Muscle layer of duodenum (tissue), 2 donors: Measurements from ENCODE around the gene UBE3C.
"Not testable (repeated sequence)": the region's sequence is repeated elsewhere in the genome, so short reads cannot be mapped to it uniquely, and the experiment has no call there.

Source experiments
- H3K27ac ChIP-seq: one replicate; pipeline ENCODE4 v1.7.0; 2013; ENCODE audit warnings: mild to moderate bottlenecking, low read length
- H3K27me3 ChIP-seq: one replicate; pipeline ENCODE4 v1.7.0; 2013; ENCODE audit warnings: low read depth, mild to moderate bottlenecking, control low read depth, low read length
- H3K36me3 ChIP-seq, 2 donors: one replicate each; pipeline ENCODE4 v1.7.0; 2013; ENCODE audit warnings: low read length in 2 of 2, control low read depth in 1 of 2, mild to moderate bottlenecking in 1 of 2; ENCODE audit not compliant: insufficient read depth in 2 of 2, control insufficient read depth in 1 of 2
- H3K4me1 ChIP-seq, 2 donors: one replicate each; pipeline ENCODE4 v1.7.0; 2013; ENCODE audit warnings: low read length in 2 of 2, mild to moderate bottlenecking in 2 of 2, control low read depth in 1 of 2, moderate library complexity in 1 of 2; ENCODE audit not compliant: insufficient read depth in 2 of 2, control insufficient read depth in 1 of 2
- H3K4me3 ChIP-seq, 2 donors: one replicate each; pipeline ENCODE4 v1.7.0; 2013; ENCODE audit warnings: low read length in 2 of 2, low read depth in 1 of 2, mild to moderate bottlenecking in 1 of 2
- H3K9me3 ChIP-seq, 2 donors: one replicate each; pipeline ENCODE4 v1.7.0; 2013; ENCODE audit warnings: low read length in 2 of 2, control low read depth in 1 of 2, mild to moderate bottlenecking in 1 of 2; ENCODE audit not compliant: control insufficient read depth in 1 of 2
- donor health status: healthy.

UBE3C gene

DNA sequence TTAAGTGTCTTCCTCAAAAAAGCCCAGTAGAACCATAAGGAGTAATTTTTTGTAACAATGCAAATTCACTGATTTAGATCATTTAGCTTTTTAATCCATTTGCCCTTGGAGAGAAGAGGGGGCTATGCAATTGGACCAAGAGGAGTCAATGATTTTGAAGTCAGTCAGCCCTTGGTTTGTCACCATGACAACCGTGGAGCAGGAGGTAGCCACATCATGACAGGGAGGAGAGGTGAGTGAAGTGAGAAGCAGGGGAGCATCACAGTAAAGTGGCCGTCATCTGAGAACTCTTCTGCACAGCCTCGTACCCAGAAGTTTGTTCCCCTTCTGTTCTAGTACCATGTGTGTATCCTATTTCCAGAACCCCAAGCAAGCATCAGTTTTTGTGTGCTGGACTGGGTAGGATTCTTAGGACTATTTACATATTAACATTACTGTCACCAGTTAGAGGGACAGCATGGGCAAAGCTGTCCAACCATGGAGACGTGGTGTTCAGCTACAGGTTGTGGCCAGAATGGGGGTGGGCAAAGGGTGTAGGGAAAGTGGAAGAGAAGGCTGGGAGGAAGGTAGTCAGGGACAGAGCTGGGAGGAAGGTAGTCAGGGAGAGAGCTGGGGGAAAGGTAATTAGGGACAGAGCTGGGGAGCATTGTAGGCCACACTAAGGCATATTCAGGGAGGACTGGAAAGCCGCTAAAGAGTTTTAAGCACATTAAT is 13.1 kb downstream of the UBE3C start:
- Histone ChIP-seq H3K4me1 (peaks cover 0 to 16% of the 10 kb centered on the region in 2 donors), H3K36me3 (no peaks in the 10 kb centered on the region), H3K9me3 (no peaks in the 10 kb centered on the region), H3K27ac (no peak overlapping the region), H3K27me3 (no peaks in the 10 kb centered on the region), H3K4me3 (no peak overlapping the region)

GRCh38 chr7:157152391-157152937 is 13.7 kb downstream of the UBE3C start:
- Histone ChIP-seq H3K4me1 (peaks cover 0 to 16% of the 10 kb centered on the region in 2 donors), H3K4me3 (no peak overlapping the region), H3K36me3 (no peaks in the 10 kb centered on the region), H3K9me3 (no peaks in the 10 kb centered on the region), H3K27ac (no peak overlapping the region), H3K27me3 (no peaks in the 10 kb centered on the region)

- H3K36me3 ChIP-seq, result no peaks in the 10 kb centered on the region
- no peaks in the 10 kb centered on the region for H3K9me3 ChIP-seq
- H3K27ac ChIP-seq, result no peak overlapping the region
- H3K4me3 ChIP-seq, result no peak overlapping the region
- peaks cover 0 to 16% of the 10 kb centered on the region in 2 donors for H3K4me1 ChIP-seq
- no peaks in the 10 kb centered on the region for H3K27me3 ChIP-seq
Observed at GRCh38 chr7:157153260-157153659, 14.5 kb downstream of the UBE3C start.

GRCh38 chr7:157155959-157156358 is 17.2 kb downstream of the UBE3C start:
- Histone ChIP-seq H3K4me1 (peaks cover 0 to 2% of the 10 kb centered on the region in 2 donors), H3K27me3 (no peaks in the 10 kb centered on the region), H3K36me3 (no peaks in the 10 kb centered on the region), H3K27ac (no peak overlapping the region), H3K4me3 (no peak overlapping the region), H3K9me3 (no peaks in the 10 kb centered on the region)

DNA sequence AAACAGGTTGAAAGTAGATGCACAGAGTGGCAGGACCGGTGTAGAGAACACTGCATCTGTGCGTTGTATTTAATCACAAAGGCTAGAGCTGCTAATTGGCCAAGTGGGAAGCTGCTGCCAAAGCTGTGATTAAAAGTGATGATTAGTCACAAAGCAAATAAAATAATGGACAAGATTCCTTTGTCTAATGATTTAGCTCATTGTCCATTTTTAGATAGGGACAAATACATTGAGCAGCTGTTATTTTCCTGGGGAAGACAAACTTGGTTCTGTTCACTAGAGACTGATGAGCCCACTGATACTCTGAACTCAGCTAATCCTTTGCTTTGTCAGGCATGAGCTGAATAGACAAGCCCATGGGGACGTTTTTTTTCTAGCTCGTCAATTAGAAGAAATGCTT is 19.7 kb downstream of the UBE3C start:
- no peaks in the 10 kb centered on the region for H3K4me1 ChIP-seq
- no peaks in the 10 kb centered on the region for H3K36me3 ChIP-seq
- no peak overlapping the region for H3K27ac ChIP-seq
- no peaks in the 10 kb centered on the region for H3K27me3 ChIP-seq
- H3K9me3 ChIP-seq, result no peaks in the 10 kb centered on the region
- H3K4me3 ChIP-seq, result no peak overlapping the region

DNA sequence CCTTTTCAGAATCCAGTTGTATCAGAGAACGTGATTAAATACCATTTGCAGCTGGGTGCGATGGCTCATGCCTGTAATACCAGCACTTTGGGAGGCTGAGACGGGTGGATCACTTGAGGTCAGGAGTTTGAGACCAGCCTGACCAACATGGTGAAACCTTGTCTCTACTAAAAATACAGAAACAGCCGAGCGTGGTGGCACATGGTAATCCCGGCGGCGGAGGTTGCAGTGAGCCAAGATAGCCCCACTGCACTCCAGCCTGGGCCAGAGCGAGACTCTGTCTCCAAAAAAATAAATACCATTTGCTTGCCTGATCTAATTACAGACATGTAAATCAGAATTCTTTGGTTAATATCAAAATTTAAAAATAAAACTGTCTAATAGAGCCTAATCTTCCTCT is 20.8 kb downstream of the UBE3C start:
- H3K9me3 ChIP-seq, H3K27ac ChIP-seq, H3K36me3 ChIP-seq, H3K4me3 ChIP-seq, H3K27me3 ChIP-seq, H3K4me1 ChIP-seq: not testable (repeated sequence)

GRCh38 chr7:157160433-157160832 is 21.7 kb downstream of the UBE3C start:
- H3K27ac ChIP-seq, result no peak overlapping the region
- no peaks in the 10 kb centered on the region for H3K4me1 ChIP-seq
- peaks cover 0 to 7% of the 10 kb centered on the region in 2 donors for H3K36me3 ChIP-seq
- H3K27me3 ChIP-seq, result no peaks in the 10 kb centered on the region
- no peaks in the 10 kb centered on the region for H3K9me3 ChIP-seq
- no peak overlapping the region for H3K4me3 ChIP-seq

DNA sequence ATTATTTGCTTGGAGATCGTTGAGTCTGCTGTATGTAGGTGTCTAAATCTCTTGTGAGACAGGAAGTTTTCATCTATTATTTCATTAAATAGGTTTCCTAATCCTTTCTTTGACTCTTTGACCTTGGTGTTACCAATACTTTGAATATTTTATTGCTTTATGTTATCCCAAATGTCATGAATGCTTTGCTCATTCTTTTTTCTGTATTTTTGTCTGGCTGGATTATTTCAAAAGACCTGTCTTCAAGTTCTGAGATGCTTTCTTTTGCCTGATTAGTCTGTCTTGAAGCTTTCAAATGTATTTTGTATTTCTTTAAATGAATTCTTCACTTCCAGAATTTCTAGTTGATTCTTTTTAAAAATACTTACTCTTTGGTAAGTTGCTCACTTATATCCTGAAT is 27.3 kb downstream of the UBE3C start:
- Histone ChIP-seq H3K27me3 (no peaks in the 10 kb centered on the region), H3K4me1 (no peaks in the 10 kb centered on the region), H3K36me3 (peaks cover 12 to 17% of the 10 kb centered on the region in 2 donors), H3K9me3 (no peaks in the 10 kb centered on the region), H3K4me3 (no peak overlapping the region), H3K27ac (no peak overlapping the region)

DNA sequence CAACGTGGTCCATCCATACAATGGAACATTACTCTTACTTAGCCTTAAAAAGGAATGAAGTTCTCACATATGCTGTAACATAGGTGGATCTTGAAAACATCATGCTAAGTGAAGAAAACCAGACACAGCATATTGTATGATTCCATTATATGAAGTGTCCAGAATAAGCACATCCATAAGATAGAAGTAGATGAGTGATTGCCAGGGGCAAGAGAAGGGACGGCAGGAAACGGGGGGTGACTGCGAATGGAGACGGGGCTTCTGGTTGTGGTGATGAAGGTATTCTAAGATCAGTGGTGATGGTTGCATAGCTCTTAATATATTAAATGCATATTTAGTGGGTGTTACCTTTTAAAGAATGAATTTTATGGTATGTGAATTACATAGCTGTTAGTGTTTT is 29.8 kb downstream of the UBE3C start:
- Histone ChIP-seq H3K27me3 (no peaks in the 10 kb centered on the region), H3K4me3 (no peak overlapping the region), H3K4me1 (no peaks in the 10 kb centered on the region), H3K36me3 (peaks cover 20 to 28% of the 10 kb centered on the region in 2 donors), H3K27ac (no peak overlapping the region), H3K9me3 (no peaks in the 10 kb centered on the region)

- H3K36me3 ChIP-seq, result peaks cover 55 to 71% of the 10 kb centered on the region in 2 donors
- H3K27ac ChIP-seq, result no peak overlapping the region
- H3K4me3 ChIP-seq, result no peak overlapping the region
- H3K27me3 ChIP-seq, result no peaks in the 10 kb centered on the region
- no peaks in the 10 kb centered on the region for H3K4me1 ChIP-seq
- H3K9me3 ChIP-seq, result no peaks in the 10 kb centered on the region
Observed at GRCh38 chr7:157176771-157177170, 38.0 kb downstream of the UBE3C start.

DNA sequence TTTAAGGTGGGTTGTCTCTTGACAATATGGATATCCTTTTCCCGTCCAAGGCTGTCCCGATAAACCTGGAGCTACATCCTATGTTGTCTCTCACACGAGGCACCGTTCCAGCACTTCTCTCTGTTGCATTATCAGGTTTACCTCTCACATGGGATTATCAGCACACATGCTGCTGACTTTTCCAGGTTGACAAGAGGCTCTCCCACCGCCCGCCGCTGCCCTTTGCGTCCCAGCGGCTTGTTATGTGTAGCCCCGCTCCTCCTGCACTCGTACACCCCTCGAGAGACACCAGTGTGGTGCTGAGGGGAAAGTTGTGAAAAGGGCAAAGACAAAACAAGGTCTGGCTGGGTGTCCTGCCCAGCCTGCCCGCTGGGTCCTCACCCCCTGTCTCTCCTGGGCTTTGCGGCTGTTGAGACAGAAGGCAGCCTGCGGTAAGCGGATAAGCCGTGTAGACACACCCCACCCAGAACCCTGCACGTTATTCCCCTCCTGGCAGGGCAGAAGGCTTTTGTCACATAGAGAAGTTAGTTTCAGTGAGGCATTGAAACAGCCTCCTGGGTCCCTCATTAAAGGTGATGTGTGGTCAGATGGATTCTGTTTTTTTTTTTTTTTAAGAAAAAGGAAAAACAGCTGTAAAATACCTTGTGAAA is 38.7 kb downstream of the UBE3C start:
- Histone ChIP-seq H3K9me3 (no peaks in the 10 kb centered on the region), H3K4me1 (no peaks in the 10 kb centered on the region), H3K27me3 (no peaks in the 10 kb centered on the region), H3K27ac (no peak overlapping the region), H3K4me3 (no peak overlapping the region), H3K36me3 (peaks cover 58 to 76% of the 10 kb centered on the region in 2 donors)
